IMR-90 (cell line): ENCODE measurements around the gene NANOGP8. TPM values are rescaled to one million over a fixed set of nuclear protein-coding genes. Genes with fewer than 3 reads are reported as not detected.

Source experiments
- ATAC-seq: fragments of 200-7000 bp; cut with Tn5 transposase; 2 replicates; pipeline ENCODE4 v1.9.1; 2020; ENCODE audit warnings: low read depth, mild to moderate bottlenecking, moderate library complexity
- BruUV-seq: library from RNA; stranded (reverse); fragments of 400-500 nt; replicated peaks from 2 replicates; lab custom pipeline; 2021; lab: Mats Ljungman, UMichigan
- CTCF ChIA-PET: fragments of 300-600 bp; formaldehyde crosslinking; extraction: SDS; loops from one replicate; lab custom pipeline; 2021; ENCODE audit warnings: antibody characterized with exemption; lab: Yijun Ruan, JAX
- POLR2A ChIA-PET: fragments of 300-600 bp; sonication (Branson Sonifier 250); formaldehyde crosslinking; loops from one replicate; lab custom pipeline; 2022; ENCODE audit warnings: antibody characterized with exemption; ENCODE audit not compliant: unreplicated experiment; lab: Charles Lee
- DNase-seq: peaks from one replicate; pipeline ENCODE4 v3.0.0; 2013
- H2AFZ ChIP-seq: replicated peaks from 2 replicates; pipeline ENCODE3; 2013; ENCODE audit warnings: low read length, mild to moderate bottlenecking; ENCODE audit not compliant: poor library complexity
- H2AK5ac ChIP-seq: 2 replicates; pipeline ENCODE4 v1.6.1; 2013; ENCODE audit warnings: low read depth, low read length, inconsistent platforms
- H2AK9ac ChIP-seq: replicated peaks from 2 replicates; pipeline ENCODE3; 2013; ENCODE audit warnings: mild to moderate bottlenecking, low read depth, low read length, moderate library complexity; ENCODE audit not compliant: poor library complexity
- H2BK120ac ChIP-seq: 2 replicates; pipeline ENCODE4 v1.6.1; 2013; ENCODE audit warnings: low read depth, low read length, inconsistent platforms
- H2BK15ac ChIP-seq: 3 replicates; pipeline ENCODE4 v1.6.1; 2013; ENCODE audit warnings: low read depth, low read length, inconsistent platforms
- H2BK20ac ChIP-seq: 2 replicates; pipeline ENCODE4 v1.6.1; 2013; ENCODE audit warnings: low read depth, mild to moderate bottlenecking, inconsistent platforms, low read length, moderate library complexity
- H2BK5ac ChIP-seq: 2 replicates; pipeline ENCODE4 v1.6.1; 2013; ENCODE audit warnings: mild to moderate bottlenecking, low read depth, low read length, inconsistent platforms; ENCODE audit not compliant: poor library complexity, severe bottlenecking
- H3K14ac ChIP-seq: replicated peaks from 2 replicates; pipeline ENCODE4 v1.6.1; 2013; ENCODE audit warnings: low read depth, low read length, inconsistent platforms
- H3K18ac ChIP-seq: 2 replicates; pipeline ENCODE4 v1.6.1; 2013; ENCODE audit warnings: low read depth, low read length, control low read depth
- H3K23ac ChIP-seq: 2 replicates; pipeline ENCODE4 v1.6.1; 2013; ENCODE audit warnings: low read depth, low read length, inconsistent platforms
- H3K27ac ChIP-seq: 2 replicates; pipeline ENCODE4 v1.5.1; 2013; ENCODE audit warnings: mild to moderate bottlenecking, control low read depth, low read length; ENCODE audit not compliant: insufficient read depth
- H3K27me3 ChIP-seq: 2 replicates; pipeline ENCODE4 v1.6.1; 2013; ENCODE audit warnings: low read length; ENCODE audit not compliant: control insufficient read depth, insufficient read depth
- H3K36me3 ChIP-seq: 2 replicates; pipeline ENCODE4 v1.6.1; 2013; ENCODE audit warnings: low read length, mixed read lengths; ENCODE audit not compliant: control insufficient read depth, insufficient read depth
- H3K4ac ChIP-seq: 2 replicates; pipeline ENCODE4 v1.6.1; 2013; ENCODE audit warnings: low read depth, low read length, inconsistent platforms
- H3K4me1 ChIP-seq: 2 replicates; pipeline ENCODE4 v1.6.1; 2013; ENCODE audit warnings: low read length, mixed read lengths; ENCODE audit not compliant: control insufficient read depth, insufficient read depth
- H3K4me2 ChIP-seq: 2 replicates; pipeline ENCODE4 v1.6.1; 2013; ENCODE audit warnings: low read depth, mild to moderate bottlenecking, control low read depth, low read length, moderate library complexity
- H3K4me3 ChIP-seq: 2 replicates; pipeline ENCODE4 v1.5.1; 2013; ENCODE audit warnings: low read depth, mild to moderate bottlenecking, control low read depth, low read length, moderate library complexity; ENCODE audit not compliant: insufficient read depth
- H3K56ac ChIP-seq: 2 replicates; pipeline ENCODE4 v1.6.1; 2013; ENCODE audit warnings: low read length, inconsistent platforms; ENCODE audit not compliant: insufficient read depth; ENCODE audit errors: extremely low read depth
- H3K79me1 ChIP-seq, 2 experiments: 2 replicates each; pipeline ENCODE4 v1.6.1; 2013; ENCODE audit warnings: low read length in 2 of 2, inconsistent platforms in 1 of 2, low read depth in 1 of 2
- H3K9ac ChIP-seq: 2 replicates; pipeline ENCODE4 v1.6.1; 2013; ENCODE audit warnings: low read depth, low read length, control low read depth
- H3K9me1 ChIP-seq: 2 replicates; pipeline ENCODE4 v1.6.1; 2013; ENCODE audit warnings: low read length, inconsistent platforms; ENCODE audit not compliant: insufficient read depth
- H3K9me3 ChIP-seq: 2 replicates; pipeline ENCODE4 v1.6.1; 2013; ENCODE audit warnings: low read length; ENCODE audit not compliant: control insufficient read depth, insufficient read depth
- H4K20me1 ChIP-seq: 2 replicates; pipeline ENCODE4 v1.6.1; 2013; ENCODE audit warnings: low read length, inconsistent platforms; ENCODE audit not compliant: insufficient read depth
- H4K5ac ChIP-seq: 2 replicates; pipeline ENCODE4 v1.6.1; 2013; ENCODE audit warnings: mild to moderate bottlenecking, low read depth, low read length, control low read depth
- H4K8ac ChIP-seq, 2 experiments: 2 replicates each; pipeline ENCODE4 v1.6.1; 2013; ENCODE audit warnings: low read depth in 2 of 2, low read length in 2 of 2, control low read depth in 1 of 2, inconsistent platforms in 1 of 2
- H4K91ac ChIP-seq: 2 replicates; pipeline ENCODE4 v1.6.1; 2013; ENCODE audit warnings: low read depth, low read length, inconsistent platforms; ENCODE audit not compliant: insufficient read depth
- BHLHE40 ChIP-seq: fragments of 150-350 bp; IDR thresholded peaks from 2 replicates; pipeline ENCODE4 v1.6.1; 2016; ENCODE audit warnings: mild to moderate bottlenecking, low read depth, low read length
- CEBPB ChIP-seq: IDR thresholded peaks from 2 replicates; pipeline ENCODE4 v1.6.1; 2012; ENCODE audit warnings: low read depth, low read length, improper control_type of control experiment
- CHD1 ChIP-seq: IDR thresholded peaks from 2 replicates; pipeline ENCODE4 v1.6.1; 2012; ENCODE audit warnings: low read depth, low read length, improper control_type of control experiment
- CTCF ChIP-seq: conservative IDR thresholded peaks from 2 replicates; pipeline ENCODE4 v1.5.1; 2012; ENCODE audit warnings: mild to moderate bottlenecking, low read depth, low read length, improper control_type of control experiment
- ELK1 ChIP-seq: fragments of 150-350 bp; IDR thresholded peaks from 2 replicates; pipeline ENCODE4 v1.6.1; 2016; ENCODE audit warnings: low read depth, mild to moderate bottlenecking, low read length, moderate library complexity, borderline replicate concordance
- FOS ChIP-seq: fragments of 150-350 bp; IDR thresholded peaks from 2 replicates; pipeline ENCODE4 v1.6.1; 2016; ENCODE audit warnings: low read depth, low read length
- MAFK ChIP-seq: IDR thresholded peaks from 2 replicates; pipeline ENCODE4 v1.6.1; 2012; ENCODE audit warnings: low read depth, low read length, improper control_type of control experiment
- MAZ ChIP-seq: IDR thresholded peaks from 2 replicates; pipeline ENCODE4 v1.6.1; 2012; ENCODE audit warnings: low read depth, mild to moderate bottlenecking, low read length, improper control_type of control experiment, moderate library complexity, borderline replicate concordance
- MXI1 ChIP-seq: IDR thresholded peaks from 2 replicates; pipeline ENCODE4 v1.6.1; 2012; ENCODE audit warnings: low read depth, mild to moderate bottlenecking, low read length, moderate library complexity, borderline replicate concordance
- NFE2L2 ChIP-seq: fragments of 150-350 bp; IDR thresholded peaks from 2 replicates; pipeline ENCODE4 v1.6.1; 2016; ENCODE audit warnings: low read depth, mild to moderate bottlenecking, low read length
- POLR2A ChIP-seq: IDR thresholded peaks from 2 replicates; pipeline ENCODE4 v1.6.1; 2012; ENCODE audit warnings: mild to moderate bottlenecking, low read depth, low read length
- RAD21 ChIP-seq: IDR thresholded peaks from 2 replicates; pipeline ENCODE4 v1.6.1; 2012; ENCODE audit warnings: low read length, improper control_type of control experiment
- RCOR1 ChIP-seq: IDR thresholded peaks from 2 replicates; pipeline ENCODE4 v1.6.1; 2012; ENCODE audit warnings: mild to moderate bottlenecking, low read length, improper control_type of control experiment; ENCODE audit not compliant: insufficient replicate concordance
- RFX5 ChIP-seq: IDR thresholded peaks from 2 replicates; pipeline ENCODE4 v1.8.0; 2012; ENCODE audit warnings: low read depth, mild to moderate bottlenecking, low read length, moderate library complexity
- SMC3 ChIP-seq: fragments of 150-350 bp; IDR thresholded peaks from 2 replicates; pipeline ENCODE4 v1.6.1; 2016; ENCODE audit warnings: low read depth, mild to moderate bottlenecking, antibody characterized with exemption, low read length, moderate library complexity
- USF2 ChIP-seq: fragments of 150-350 bp; IDR thresholded peaks from 2 replicates; pipeline ENCODE4 v1.6.1; 2017; ENCODE audit warnings: mild to moderate bottlenecking, antibody characterized with exemption, low read length, low read depth
- dilution Hi-C: fragments of 300-500 bp; cut with HindIII; formaldehyde crosslinking; loops from one replicate; pipeline ENCODE4 v1.14.3; 2018; ENCODE audit warnings: low sequenced_read_pairs; ENCODE audit not compliant: unreplicated experiment
- in situ Hi-C: fragments of 300-500 bp; cut with MboI; formaldehyde crosslinking; loops from 3 replicates; pipeline ENCODE4 v1.14.3; 2019; ENCODE audit warnings: low sequenced_read_pairs, inconsistent platforms, mixed read lengths
- intact Hi-C: fragments of 100-400 bp; cut with micrococcal nuclease; formaldehyde crosslinking; loops from 2 replicates; pipeline ENCODE4 v1.10.0; 2022
- polyA plus RNA-seq, 3 experiments: library from polyadenylated mRNA; depleted of rRNA; stranded (reverse); fragments of >200 nt; gene quantifications; 2 replicates each; pipeline ENCODE4 v1.2.3, GENCODE V29; 2012; ENCODE audit warnings: low replicate concordance in 1 of 3
- total RNA-seq: library from RNA; depleted of rRNA; stranded (reverse); fragments of >200 nt; gene quantifications from 2 replicates; pipeline ENCODE4 v1.2.3, GENCODE V29; 2012

The NANOGP8 gene
- total and polyA plus RNA-seq, 2 of the 4 experiments (the other 2 are of a cell fraction): not detected

GRCh38 chr15:35108453-35108852 is 23.4 kb upstream of the NANOGP8 start:
- CTCF ChIA-PET: no interaction called here
- in situ Hi-C loops: no loop called here
- Histone ChIP-seq H2BK15ac (no peak overlapping the region), H4K8ac (no peak overlapping the region), H3K27ac (no peak overlapping the region), H2BK120ac (no peak overlapping the region), H3K18ac (no peak overlapping the region), H3K23ac (no peak overlapping the region), H2BK5ac (no peak overlapping the region), H3K36me3 (no peaks in the 10 kb centered on the region), H2AFZ (no peak overlapping the region), H3K4me1 (peaks cover 5% of the 10 kb centered on the region; the same call in 1 of the 2 replicates), H3K4me3 (no peak overlapping the region), H3K56ac (no peak overlapping the region), H3K9me3 (no peaks in the 10 kb centered on the region), H3K14ac (no peak overlapping the region), H3K9me1 (no peaks in the 10 kb centered on the region), H2AK9ac (no peak overlapping the region), H3K4me2 (no peak overlapping the region), H3K9ac (no peak overlapping the region), H3K4ac (no peak overlapping the region), H2BK20ac (no peak overlapping the region), H4K5ac (no peak overlapping the region), H3K27me3 (no peaks in the 10 kb centered on the region), H2AK5ac (no peak overlapping the region), H3K79me1 (no peaks in the 10 kb centered on the region), H4K20me1 (no peaks in the 10 kb centered on the region), H4K91ac (no peak overlapping the region)
- no peak for TF ChIP-seq MAZ
- TF ChIP-seq POLR2A: no peak
- no peak for TF ChIP-seq CEBPB
- no peak for TF ChIP-seq ELK1
- TF ChIP-seq SMC3: no peak
- no peak for TF ChIP-seq RAD21
- no peak for TF ChIP-seq MAFK
- TF ChIP-seq CHD1: no peak
- TF ChIP-seq RFX5: no peak
- no peak for TF ChIP-seq USF2
- TF ChIP-seq BHLHE40: no peak
- no peak for TF ChIP-seq FOS
- TF ChIP-seq CTCF: no peak
- no peak for TF ChIP-seq MXI1
- TF ChIP-seq NFE2L2: no peak
- no peak for TF ChIP-seq RCOR1
- dilution Hi-C loops: no loop called here
- DNase-seq (no peak), ATAC-seq (no peak)
- POLR2A ChIA-PET: no interaction called here
- BruUV-seq: no TSS peak
- intact Hi-C loops: no loop called here
